Esophagus squamous epithelium (tissue), 5 donors: Measurements from ENCODE around the gene FER1L5. TPM values are rescaled to one million over a fixed set of nuclear protein-coding genes. Genes with fewer than 3 reads are reported as not detected.

Experiments
- DNase-seq: peaks from one replicate; lab custom pipeline; 2025; lab: John Stamatoyannopoulos, UW
- H3K27ac ChIP-seq, 4 donors: fragments of 200-600 bp; sonication (generic); one replicate each; pipeline ENCODE4 v1.5.1; 2016 to 2019; ENCODE audit warnings: mild to moderate bottlenecking in 1 of 4
- H3K27me3 ChIP-seq, 4 donors: fragments of 200-600 bp; sonication (generic); 1 replicate in 3 of 4; 2 replicates in 1 of 4; pipeline versions ENCODE4 v1.5.1 to v1.6.0; 2017 to 2021; ENCODE audit warnings: antibody characterized with exemption in 1 of 4
- H3K36me3 ChIP-seq, 3 donors: fragments of 200-600 bp; sonication (generic); one replicate each; pipeline ENCODE4 v1.5.1; 2016 to 2019
- H3K4me1 ChIP-seq, 3 donors: fragments of 200-600 bp; sonication (generic); one replicate each; pipeline ENCODE4 v1.5.1; 2017 to 2019
- H3K4me3 ChIP-seq, 4 donors: fragments of 200-600 bp; sonication (generic); 1 replicate in 3 of 4; 2 replicates in 1 of 4; pipeline ENCODE4 v1.5.1; 2016 to 2019; ENCODE audit warnings: mild to moderate bottlenecking in 2 of 4, moderate library complexity in 1 of 4
- H3K9me3 ChIP-seq, 3 donors: fragments of 200-600 bp; sonication (generic); one replicate each; pipeline ENCODE4 v1.5.1; 2016 to 2019
- POLR2A ChIP-seq, 4 donors: fragments of 450-650 bp; IDR thresholded peaks; one replicate each; pipeline ENCODE4 v1.6.1; 2017; ENCODE audit warnings: antibody characterized with exemption in 4 of 4, mild to moderate bottlenecking in 4 of 4, moderate library complexity in 3 of 4
- WGBS, 2 donors: methylation state at CpG; one replicate each; pipeline ENCODE4 v1.1.5; 2018; 5-methylcytosine and 5-hydroxymethylcytosine counted together
- intact Hi-C: fragments of 100-400 bp; cut with DNase I; formaldehyde crosslinking; loops from one replicate; pipeline ENCODE4 v1.15.0; 2022
- total RNA-seq, 4 donors: library from RNA; depleted of rRNA; stranded (reverse); fragments of >200 nt; gene quantifications; one replicate each; pipeline ENCODE4 v1.1.0, GENCODE V29; 2016
- TF ChIP-seq, protein P1 (sequence below), 6 experiments: fragments of 450-650 bp in 4 of 6; fragments of 200-600 bp in 2 of 6; sonication (generic) in 2 of 6; IDR thresholded peaks; one replicate each; pipeline ENCODE4 v1.5.1; 2016 to 2019; ENCODE audit warnings: antibody characterized with exemption in 6 of 6, mild to moderate bottlenecking in 4 of 6, moderate library complexity in 4 of 6
- donor health status: DM: yes; HTN: yes; CAD: no.

Gene FER1L5
- total RNA-seq, 4 donors from 2014 or later = 0.13 to 0.19 TPM; not detected in 2

DNA sequence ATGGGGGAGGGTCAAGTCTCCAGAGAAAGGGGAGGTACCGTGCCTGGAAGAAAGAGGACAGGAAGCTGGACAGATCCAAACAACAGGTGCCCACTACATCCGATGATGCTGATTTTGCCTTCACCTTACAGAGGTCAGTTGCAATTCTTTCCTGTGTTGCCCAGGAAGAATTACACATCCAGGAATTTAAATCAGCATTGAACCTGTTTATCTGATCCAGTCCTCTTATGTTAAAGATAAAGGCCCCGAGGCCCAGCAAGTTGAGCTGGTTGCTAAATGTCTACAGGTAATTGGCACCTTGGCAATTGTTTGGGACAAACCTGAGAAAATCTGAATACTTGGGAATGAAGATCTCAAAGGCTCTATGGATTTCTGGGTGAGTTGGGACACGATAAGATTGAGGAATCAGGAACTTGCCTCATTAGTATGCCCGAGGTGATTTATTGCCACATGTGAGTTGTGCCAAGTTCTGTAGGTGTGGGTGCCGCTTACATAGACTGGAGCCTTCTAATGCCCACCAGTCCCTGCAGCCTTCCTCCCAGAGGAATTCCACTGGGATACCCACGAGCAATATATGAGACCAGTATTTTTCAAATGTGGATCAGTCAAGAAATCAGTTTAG is 111.2 kb downstream of the FER1L5 start:
- Histone ChIP-seq H3K36me3 (no peaks in the 10 kb centered on the region), H3K4me3 (no peak overlapping the region), H3K9me3 (no peaks in the 10 kb centered on the region), H3K4me1 (peaks cover 0 to 26% (median 4%) of the 10 kb centered on the region in 3 donors), H3K27me3 (no peaks in the 10 kb centered on the region), H3K27ac (no peak overlapping the region)
- DNase-seq = no peak
- TF ChIP-seq, protein P1, sequence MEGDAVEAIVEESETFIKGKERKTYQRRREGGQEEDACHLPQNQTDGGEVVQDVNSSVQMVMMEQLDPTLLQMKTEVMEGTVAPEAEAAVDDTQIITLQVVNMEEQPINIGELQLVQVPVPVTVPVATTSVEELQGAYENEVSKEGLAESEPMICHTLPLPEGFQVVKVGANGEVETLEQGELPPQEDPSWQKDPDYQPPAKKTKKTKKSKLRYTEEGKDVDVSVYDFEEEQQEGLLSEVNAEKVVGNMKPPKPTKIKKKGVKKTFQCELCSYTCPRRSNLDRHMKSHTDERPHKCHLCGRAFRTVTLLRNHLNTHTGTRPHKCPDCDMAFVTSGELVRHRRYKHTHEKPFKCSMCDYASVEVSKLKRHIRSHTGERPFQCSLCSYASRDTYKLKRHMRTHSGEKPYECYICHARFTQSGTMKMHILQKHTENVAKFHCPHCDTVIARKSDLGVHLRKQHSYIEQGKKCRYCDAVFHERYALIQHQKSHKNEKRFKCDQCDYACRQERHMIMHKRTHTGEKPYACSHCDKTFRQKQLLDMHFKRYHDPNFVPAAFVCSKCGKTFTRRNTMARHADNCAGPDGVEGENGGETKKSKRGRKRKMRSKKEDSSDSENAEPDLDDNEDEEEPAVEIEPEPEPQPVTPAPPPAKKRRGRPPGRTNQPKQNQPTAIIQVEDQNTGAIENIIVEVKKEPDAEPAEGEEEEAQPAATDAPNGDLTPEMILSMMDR (IDR thresholded peaks at IDR 0.05) = no peak
- no peak for TF ChIP-seq POLR2A (IDR thresholded peaks at IDR 0.05)
- intact Hi-C loops = no loop called here
- WGBS, 2 donors = 23 to 43% methylated on average over 6 to 7 of the region's 7 CpGs

DNA sequence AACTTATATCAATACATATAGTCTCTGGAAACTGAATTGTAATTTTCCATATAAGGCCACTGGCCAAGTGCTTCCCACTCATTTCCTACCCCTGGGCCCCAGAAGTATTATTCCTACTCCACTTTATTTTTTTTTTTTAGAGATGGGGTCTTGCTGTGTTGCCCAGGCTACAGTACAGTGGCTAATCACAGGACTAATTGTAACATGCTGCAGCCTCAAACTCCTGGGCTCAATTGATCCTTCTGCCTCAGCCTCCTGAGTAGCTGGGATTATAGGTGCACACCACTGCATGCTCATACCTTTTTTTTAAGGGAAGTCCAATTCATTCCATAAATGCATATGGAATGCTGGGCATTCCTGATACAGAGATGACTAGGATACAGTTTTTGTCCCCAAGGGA is 111.8 kb downstream of the FER1L5 start:
- Histone ChIP-seq H3K9me3 (no peaks in the 10 kb centered on the region), H3K4me1 (peaks cover 0 to 32% (median 4%) of the 10 kb centered on the region in 3 donors), H3K27me3 (no peaks in the 10 kb centered on the region), H3K27ac (no peak overlapping the region), H3K4me3 (no peak overlapping the region), H3K36me3 (no peaks in the 10 kb centered on the region)
- no peak for TF ChIP-seq POLR2A (IDR thresholded peaks at IDR 0.05)
- TF ChIP-seq, protein P1 (IDR thresholded peaks at IDR 0.05) = no peak
- intact Hi-C loops = no loop called here
- DNase-seq = no peak

Other genes starting within 250 kb of the FER1L5 start
- not detected for gene NEURL3, start 137.4 kb upstream of the FER1L5 start, total RNA-seq
- 10 to 100 TPM in 1 of 4 donors, 1 to 10 TPM in 3; 2.8 to 25.9 (median 5.7) TPM for gene ARID5A, start 106.0 kb upstream of the FER1L5 start, total RNA-seq
- gene KANSL3, start 4.5 kb upstream of the FER1L5 start, total RNA-seq = 10 to 100 TPM; 16.0 to 45.2 (median 18.1) TPM
- gene LMAN2L, start 97.3 kb downstream of the FER1L5 start, total RNA-seq = 10 to 100 TPM in 2 of 4 donors, 1 to 10 TPM in 2; 7.4 to 12.6 (median 10.5) TPM
- 1 to 10 TPM; 3.4 to 8.5 (median 6.7) TPM for gene CNNM4, start 118.1 kb downstream of the FER1L5 start, total RNA-seq
- 10 to 100 TPM in 1 of 4 donors, 1 to 10 TPM in 3; 3.7 to 10.2 (median 5.5) TPM for gene CNNM3, start 173.5 kb downstream of the FER1L5 start, total RNA-seq
- gene ANKRD23, start 201.3 kb downstream of the FER1L5 start, total RNA-seq = 1 to 10 TPM in 3 of 4 donors, under 1 TPM in 1; 1.00 to 3.4 (median 2.1) TPM
- gene ANKRD39, start 215.3 kb downstream of the FER1L5 start, total RNA-seq = 10 to 100 TPM in 3 of 4 donors, 1 to 10 TPM in 1; 7.1 to 17.2 (median 14.0) TPM
- gene SEMA4C, start 227.3 kb downstream of the FER1L5 start, total RNA-seq = 10 to 100 TPM in 2 of 4 donors, 1 to 10 TPM in 2; 7.4 to 23.8 (median 12.8) TPM